Activated T-cell treated with anti-CD3 and anti-CD28 coated beads for 4 hours (primary cell): Measurements from ENCODE around the gene USP6NL.

Experiments
- DNase-seq: peaks from one replicate; pipeline ENCODE4 v3.0.0-alpha.2; 2020

USP6NL gene

DNA sequence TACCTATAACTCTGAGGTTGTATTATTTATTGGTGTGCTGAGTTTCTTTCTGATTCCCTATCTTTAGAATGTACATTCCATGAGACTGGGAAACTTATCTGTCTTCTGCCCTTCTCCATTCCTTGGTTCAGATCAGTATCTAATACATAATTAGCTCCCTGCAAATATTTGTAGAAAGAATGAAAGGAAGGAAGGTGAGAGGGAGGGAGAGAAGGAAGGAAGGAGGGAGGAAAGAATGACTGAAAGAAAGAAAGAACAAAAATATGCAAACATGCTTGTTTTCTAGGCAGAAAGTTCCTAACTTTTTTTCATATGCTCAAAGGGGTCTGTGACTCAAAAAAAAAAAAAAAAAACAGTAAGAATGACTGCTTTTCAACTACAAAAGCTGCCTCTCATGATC is 3.9 kb upstream of the USP6NL start:
- no peak for DNase-seq

DNA sequence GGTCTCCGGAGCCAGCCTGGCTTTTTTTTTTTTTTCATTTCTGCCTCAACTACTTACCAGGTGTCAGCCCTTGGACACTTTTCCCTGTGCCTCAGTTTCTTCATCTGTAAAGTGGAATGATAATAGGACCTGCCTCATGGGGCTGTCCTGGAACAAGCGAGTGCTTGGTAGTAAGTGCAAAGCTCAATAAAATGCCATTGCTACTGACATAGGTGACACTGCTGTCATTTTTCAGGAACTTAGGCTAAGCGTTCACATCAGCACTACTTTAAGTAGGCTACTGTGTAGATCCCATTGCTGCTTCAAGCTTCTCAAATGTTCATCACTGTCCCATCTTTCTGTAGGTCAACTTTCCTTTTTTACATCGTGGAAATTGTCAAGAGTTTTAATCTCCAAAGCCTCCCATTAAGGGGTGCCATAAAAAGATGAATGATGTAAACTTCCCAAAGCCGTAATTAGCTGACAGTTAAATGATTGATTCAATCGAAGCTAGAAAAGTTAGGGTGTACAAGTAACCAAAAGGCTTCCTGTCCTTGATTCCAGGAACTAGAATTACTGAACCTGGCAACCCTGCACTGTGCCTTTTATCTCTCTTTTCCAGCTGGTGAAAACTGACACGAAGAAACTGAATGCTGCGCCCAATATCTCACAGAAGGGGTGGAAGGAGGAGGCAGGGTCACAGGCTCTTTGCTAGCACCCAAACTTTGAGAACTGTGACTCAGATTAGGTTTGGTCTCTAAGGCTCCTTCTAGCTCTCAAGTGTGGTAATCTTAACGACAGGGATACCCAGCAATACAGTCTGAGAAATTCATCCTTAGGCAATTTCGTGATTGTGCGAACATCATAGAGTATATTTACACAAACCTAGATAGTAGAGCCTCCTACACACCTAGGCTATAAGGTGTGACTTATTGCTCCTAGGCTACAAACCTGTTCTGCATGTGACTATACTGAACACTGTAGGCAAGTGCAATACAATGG is 861 bp upstream of the USP6NL start:
- no peak for DNase-seq

DNA sequence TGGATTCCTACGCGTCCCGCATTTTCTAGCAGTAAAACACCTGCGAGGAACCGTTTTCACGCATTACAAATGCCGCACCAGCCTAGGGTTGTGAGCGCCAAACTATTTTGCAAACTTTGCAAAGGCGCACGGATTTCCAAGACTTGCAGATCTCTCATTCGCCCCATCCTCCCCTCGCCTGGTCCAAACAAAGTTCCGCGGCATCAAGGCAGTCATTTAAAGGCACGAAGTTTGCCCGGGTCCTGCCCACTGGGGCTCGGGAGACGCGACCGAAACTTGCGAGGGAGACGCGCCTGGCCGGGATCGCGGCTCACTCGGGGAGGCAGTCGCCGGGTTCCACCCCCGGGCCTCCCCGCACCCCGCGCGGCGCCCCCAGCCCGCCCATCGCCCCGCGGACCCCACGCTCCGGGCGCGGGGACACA is 613 bp downstream of the USP6NL start:
- no peak for DNase-seq

DNA sequence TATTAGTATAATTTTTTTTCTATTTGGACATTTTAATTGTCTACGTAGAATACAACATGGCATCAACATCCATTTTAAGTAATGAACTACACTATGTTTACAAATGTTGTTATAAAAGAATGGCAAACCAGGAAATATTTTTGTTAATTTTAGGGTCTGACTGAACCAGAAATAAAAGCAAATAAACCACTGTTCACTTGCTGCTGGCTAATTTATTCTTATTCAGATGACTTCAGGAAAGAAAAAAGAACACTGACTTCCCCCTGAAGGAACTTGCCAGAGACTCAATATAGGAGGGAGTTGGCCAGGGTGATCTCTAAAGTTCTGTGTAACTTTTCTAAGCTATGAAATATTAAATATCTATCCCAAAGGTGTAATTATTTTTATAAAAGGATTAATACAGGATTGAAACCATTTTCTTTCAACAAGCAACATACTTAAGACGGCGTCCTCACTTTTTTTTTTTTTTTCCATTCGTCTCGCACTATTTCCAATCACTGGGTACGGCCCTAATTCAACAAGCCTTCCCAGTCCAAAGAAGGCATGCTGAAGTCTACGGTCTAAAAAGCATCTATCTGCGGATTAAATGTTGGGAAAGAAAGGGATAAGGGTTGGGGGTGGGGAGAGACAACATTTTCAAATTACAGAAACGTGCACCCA is 1.2 kb downstream of the USP6NL start:
- DNase-seq = no peak

DNA sequence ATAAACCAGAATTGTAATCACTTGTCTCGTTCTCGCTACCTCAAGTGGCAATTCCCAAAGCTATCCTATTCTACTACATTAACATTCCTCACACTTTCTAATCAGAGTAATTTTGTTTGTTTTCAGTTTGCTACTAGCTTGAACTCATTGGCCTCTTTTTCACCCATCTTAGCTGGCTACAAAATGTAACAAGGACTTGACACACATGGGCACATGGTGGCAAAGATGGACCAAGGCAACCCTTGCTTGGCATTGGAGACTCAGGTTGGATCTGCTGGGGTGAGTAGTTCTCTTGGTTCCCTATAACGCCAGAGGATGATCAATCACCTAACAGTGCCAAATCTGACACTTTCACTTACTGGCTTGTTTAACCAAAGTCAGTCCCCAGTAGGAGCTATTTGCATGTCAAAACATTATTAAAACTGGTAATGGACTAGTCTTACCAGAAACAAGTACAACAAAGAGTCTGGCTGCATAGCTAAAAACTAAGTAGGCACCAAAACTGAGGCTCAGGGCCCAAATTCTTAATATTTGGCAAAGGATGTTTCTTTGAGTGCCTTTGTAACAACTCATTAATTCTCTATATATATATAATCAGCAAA is 1.9 kb downstream of the USP6NL start:
- DNase-seq = no peak

DNA sequence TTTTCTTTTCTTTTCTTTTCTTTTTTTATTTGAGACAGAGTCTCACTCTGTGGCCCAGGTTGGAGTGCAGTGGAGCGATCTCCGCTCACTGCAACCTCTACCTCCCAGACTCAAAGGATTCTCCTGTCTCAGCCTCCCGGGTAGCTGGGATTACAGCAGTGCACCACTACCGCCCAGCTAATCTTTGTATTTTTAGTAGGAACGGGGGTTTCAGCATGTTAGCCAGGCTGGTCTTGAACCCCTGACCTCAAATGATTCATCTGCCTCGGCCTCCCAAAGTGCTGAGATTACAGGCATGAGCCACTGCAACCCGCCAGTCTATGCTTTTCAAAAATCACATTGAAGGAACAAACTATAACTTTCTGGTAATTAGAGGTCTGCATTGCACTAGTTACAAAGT is 2.4 kb downstream of the USP6NL start:
- no peak for DNase-seq

DNA sequence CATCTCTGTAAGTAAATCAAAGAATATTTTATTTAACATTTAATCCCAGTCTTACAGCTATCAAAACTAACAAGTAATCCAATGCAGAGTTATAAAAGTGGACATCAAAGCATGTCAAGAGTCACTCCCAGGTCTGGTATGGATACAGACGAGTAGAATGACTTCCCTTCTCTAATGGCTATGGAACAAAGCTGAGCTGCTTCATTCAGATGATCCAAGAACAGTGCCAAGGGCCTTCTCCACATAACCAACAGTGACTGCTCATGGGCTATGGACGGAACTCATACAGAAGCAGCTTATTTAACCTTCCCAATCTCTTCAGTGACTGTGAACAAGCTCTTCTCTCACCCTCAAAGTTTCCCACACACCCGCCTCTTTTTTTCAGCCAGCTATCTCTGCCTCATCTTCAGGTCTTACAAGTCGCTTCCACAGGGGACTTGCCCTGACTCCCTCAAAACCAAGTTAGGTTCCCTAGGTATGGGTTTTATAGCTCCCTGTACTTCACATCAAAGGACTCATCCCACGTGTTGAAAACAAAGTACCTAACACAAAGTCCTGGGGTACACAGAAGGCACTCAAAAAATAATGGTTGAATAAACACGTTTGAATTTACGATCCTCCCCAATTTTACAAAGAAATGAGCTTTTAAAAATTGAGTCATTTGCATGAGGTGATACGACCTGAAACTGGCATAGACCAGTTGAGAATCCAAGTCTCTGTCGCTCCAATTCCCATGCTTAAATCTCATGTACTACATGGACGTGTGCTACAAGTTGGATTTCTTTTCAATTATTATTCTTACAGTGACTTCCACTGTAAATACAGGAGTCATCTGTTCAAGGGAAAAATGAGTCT is 3.1 kb downstream of the USP6NL start:
- no peak for DNase-seq

DNA sequence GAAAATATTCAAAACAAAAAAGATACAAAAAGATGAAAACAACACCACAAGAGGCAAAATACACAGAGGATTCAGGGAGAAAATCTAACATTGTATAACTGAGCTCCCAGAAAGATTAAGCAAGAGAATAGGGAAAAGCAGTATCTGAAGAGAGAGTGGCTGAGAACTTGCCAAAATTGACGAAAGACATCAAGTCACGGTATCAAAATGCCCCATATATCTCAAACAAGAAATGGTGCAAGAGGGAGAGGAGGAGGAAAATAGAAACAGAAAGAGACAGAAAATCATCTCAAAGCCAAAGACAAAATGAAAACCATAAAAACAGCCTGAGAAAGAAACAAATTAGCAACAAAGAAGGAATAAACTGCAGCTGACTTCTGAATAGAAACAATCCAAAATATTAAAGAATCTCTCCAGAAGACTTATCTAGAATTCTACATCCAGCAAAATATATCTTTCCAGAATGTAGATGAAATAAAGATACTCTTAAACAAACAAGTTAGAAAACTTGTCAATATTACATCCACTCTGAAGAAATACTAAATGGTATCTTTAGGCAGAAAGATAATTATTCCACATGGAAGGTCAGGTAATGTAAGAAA is 5.5 kb downstream of the USP6NL start:
- no peak for DNase-seq

DNA sequence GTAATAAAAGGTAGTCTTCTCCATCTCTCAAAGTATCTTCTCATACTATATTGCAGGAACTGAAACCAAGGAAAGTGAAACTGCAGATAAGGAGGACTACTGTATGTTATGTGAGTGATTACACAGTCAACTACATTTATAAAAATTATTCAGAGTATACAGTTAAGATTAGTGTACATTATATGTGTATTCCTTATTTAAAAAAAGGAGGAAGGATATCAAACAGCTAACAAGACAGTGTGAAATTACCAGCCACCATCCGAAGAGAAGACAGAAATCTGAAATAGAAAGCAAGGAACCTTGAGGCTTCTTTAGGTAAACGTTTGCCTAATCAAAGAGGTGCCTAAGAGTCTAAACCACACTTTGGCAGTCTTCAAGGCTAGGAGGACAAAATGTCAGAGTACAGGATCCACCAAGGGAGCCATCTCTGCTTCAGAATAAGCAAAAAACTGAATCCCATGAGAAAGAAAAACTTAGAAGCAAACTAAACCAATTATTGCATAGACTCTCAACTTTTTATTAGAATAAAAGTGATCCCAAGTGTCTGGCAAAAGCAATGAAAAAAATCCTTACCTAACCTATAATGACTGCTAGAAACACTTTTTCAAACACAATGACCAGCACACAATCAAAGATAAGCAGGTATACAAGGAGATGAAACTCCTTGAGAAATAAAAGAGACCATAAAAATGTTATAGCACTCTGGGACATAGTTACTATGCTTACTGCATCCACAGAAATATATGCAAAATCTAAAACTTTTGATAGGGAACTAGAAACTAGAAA is 6.4 kb downstream of the USP6NL start:
- DNase-seq = no peak

DNA sequence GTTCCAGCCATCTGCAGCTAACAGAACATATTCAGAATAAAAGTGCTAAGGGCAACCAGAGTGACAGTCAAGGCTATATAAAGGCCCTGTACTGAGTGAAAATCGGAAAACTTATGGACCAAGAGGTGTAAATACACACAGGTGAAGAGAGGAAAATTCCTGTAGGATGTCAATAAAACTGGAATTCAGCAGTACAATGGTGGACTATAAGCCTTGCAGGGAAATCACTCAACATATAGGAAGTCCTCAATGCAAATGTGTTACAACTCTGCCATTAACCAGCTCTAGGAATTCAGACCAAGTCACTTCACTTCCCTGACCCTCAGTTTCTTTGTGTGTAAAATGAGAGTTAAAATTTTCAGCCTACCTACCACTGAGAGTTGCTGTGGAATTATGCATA is 7.7 kb downstream of the USP6NL start:
- DNase-seq = no peak

DNA sequence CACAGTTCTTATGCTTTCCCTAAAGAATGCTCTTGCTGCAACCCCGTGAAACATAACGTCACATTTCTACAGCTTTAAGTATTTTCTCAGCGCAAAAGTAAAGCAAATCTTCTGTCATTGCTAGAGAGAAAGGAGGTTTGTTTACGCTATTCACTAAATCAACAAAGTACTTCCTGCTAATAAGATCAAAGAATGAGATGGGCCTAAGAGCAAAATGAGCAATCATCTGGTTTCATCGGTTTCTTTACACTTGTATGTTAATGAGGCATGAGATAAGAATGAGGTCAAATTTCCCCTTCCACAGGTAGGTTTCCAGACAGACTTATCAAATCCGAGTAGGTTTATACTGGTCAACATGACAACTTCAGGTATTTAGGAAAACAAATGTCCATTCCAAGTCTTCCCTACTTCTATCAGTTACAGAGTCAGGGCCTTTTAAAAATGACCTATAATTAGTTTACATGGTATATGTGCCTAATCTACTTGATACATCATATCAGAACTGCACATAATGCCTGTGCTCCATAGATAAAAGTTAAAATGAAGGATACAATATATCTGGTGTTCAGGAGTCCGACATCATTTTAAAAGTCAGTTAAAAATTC is 8.4 kb downstream of the USP6NL start:
- no peak for DNase-seq

DNA sequence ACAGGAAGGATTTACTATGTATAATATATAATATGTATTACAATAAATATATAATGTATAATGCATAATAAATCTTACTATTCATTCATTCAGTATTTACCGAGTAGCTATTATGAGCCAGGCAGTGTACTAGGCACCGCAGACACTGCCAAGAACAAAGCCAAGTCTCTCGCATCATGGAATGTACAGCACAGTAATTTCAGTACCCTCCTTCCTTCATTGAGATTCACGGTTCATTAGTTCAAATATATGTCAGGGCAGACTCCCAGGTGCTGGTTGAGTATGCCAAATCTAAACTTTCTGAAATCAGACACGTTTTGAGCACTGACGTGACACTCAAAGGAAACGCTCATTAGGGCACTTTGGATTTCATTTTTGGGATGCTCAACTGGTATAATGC is 9.1 kb downstream of the USP6NL start:
- no peak for DNase-seq

DNA sequence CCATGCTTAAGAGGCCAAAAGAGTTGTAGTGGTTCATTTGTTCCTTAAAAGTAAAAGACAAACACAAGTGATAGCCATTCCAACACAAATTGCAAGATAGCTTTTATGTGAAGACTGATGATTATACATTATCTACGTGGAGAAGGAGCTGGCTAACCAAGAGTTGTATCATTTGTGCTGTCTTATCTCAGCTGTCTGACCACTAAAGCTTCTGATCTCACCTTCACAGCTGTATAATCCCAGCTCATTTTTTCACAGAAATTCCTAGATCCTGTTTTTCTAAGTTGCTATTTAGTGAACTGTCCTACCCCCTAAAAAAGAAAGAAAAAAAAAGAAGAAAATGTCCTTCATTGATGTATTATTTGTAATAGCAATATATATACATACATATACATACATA is 9.8 kb downstream of the USP6NL start:
- no peak for DNase-seq

DNA sequence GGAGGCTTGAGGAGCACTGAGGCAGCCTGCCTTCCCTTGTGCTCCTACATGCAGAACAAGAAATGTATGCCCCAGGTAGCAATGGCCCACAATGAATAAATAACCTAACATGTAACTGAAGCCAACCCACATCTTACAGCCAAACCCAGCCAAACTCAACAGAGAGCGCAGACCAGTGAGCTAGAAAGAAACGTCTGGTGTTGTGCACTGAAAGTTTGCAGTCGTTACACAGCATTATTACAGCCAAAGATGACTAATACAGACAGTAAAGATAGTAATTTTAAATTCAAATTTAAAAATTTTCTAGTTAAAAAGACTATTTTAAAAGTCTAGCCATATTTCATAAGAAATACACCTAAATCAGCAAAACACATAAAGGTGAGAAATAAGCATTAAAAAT is 11.2 kb downstream of the USP6NL start:
- DNase-seq = no peak

DNA sequence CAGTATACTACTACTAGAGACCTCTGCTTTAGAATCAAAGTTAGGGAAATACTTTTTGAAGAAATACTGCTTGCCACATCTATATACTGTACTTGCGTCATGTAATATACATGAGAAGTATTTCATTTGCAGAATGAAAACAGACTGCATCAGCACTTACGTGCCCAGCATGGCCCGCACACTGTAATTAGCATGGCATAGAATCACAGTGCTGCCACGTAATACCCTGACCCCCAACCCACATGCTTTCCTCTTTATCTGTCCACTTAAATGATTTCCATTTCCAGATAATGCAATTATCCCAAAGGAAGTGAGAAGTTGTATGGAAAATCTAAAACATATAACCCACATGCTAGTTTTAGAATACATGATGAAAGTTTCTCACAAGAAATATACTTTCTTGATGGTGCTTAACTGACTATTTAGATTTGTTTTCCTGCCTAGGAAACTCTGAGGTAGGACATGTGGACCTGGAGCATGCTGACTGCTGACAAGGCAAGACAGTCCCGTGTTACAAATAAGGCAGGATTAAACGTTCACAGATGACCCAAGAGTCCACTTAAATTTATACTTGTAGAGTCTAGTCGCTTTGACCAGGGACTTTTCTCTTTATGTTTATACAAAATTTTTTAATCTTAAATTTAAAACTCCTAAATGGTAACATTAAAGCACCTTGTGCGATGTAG is 12.6 kb downstream of the USP6NL start:
- no peak for DNase-seq

DNA sequence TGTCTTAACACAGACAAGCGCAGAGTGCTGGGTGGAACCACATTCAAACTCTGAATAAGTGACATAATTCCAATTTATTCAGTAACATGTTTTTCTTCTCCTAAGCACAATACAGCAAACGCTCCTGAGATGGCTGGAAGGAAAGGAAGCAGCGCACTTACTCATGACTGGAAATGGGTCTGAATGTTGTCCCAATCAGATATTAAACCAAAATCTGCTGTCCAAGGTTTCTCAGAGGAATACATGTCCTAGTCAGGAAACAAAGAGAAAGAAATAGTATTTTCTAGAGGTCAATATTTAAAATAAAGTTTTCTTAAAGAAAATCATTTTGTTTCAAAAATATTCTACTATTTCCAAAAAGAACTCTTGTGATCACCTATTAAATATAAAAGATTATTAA is 14.0 kb downstream of the USP6NL start:
- DNase-seq = no peak

DNA sequence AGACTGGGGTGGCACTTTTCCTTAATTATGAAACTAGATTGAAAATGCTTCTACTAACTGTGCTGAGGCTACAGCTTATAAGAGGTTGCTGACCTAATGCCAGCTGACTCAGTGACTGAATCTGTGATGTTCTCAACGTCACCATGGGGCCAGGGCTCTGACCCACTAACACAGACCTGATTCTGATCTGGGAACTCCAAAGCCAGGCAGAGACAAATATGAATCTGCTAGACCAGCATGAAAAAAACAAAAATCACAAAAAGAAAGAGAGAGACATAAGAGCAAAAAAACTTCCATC is 16.1 kb downstream of the USP6NL start:
- no peak for DNase-seq

DNA sequence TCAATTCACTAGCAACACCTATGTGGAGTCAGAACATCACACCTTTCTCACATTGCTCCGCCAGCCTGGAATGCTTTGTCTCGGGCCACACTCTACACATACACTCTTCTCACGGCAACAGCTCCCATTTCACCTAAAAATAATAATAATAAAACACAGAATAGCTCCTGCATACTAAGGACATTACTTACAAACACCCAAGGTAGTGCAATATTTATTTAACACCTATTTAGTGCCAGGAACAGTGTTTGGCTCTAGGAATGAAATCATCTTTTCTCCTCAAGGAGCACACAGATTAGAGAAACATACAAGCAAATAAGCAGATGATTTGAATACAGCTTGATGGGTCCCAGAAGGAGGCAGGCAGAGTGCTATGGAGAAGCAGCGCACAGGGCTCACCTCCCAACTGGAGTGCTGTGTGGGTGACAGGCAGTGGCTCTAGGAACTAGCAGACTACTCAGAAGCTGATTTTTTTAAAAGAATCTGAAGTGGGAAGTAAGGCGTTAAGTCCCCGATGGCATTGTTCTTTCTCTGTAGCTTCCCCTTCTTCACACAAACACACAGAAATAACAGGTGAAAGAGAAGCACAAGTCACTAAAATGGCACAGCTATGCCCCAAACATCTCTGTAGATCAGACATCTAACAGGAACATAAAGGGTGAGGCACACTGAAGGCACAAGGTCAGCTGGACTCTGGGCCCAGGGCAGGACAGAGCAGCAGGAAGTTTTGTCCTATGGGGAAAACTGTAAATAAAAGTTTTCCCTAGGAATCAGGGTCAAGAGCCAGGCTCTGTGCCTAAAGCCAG is 16.7 kb downstream of the USP6NL start:
- DNase-seq = no peak

DNA sequence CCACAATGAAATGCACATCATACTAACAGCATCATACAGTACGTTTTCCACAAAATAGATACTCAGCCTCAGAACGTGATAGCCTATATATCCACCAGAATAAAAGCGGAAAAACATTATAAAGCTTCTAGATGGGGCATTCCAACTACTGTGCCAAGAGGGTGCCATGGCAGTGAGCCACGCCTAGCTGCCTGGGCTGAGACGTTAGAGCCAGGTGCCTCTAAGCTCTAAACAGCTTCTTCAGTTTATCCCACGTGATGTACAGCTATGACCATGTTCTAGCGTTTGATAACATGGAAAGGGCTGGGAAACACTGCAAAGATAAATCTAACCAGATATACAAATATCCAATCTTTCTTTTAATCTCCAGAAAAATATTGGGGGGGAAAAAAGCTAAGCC is 17.8 kb downstream of the USP6NL start:
- DNase-seq = no peak

DNA sequence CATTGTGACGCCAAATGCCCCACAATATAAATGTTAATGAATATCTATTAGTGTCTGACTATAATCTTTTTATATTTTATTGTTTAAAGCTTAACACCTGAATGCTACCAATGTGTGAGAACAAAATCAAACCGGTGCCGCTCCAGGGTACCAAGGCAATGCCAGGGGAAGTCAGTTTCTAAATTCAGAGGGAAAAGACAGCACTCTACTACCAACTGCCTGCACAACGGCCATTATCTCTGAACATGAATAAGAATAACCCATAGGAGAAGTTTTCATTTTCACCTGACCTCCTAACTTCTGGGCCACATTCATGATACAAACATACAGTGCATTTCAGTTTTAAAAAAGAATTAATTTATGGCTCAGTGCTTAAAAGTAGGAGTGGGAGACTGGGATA is 21.7 kb downstream of the USP6NL start:
- no peak for DNase-seq
